Pulmonary artery endothelial cell (primary cell): Measurements from ENCODE around the gene PDZRN4. TPM values are rescaled to one million over a fixed set of nuclear protein-coding genes. Genes with fewer than 3 reads are reported as not detected.
"Not testable (repeated sequence)": the region's sequence is repeated elsewhere in the genome, so short reads cannot be mapped to it uniquely, and the experiment has no call there.

Experiments
- DNase-seq: peaks from one replicate; pipeline ENCODE4 v3.0.0-alpha.2; 2011; ENCODE audit warnings: low read depth, low spot score
- total RNA-seq: library from RNA; depleted of rRNA; stranded (reverse); fragments of >200 nt; gene quantifications from 2 replicates; pipeline ENCODE4 v1.2.3, GENCODE V29; 2014

PDZRN4 gene
- total RNA-seq, 1 donor from 2014 or later, result not detected

DNA sequence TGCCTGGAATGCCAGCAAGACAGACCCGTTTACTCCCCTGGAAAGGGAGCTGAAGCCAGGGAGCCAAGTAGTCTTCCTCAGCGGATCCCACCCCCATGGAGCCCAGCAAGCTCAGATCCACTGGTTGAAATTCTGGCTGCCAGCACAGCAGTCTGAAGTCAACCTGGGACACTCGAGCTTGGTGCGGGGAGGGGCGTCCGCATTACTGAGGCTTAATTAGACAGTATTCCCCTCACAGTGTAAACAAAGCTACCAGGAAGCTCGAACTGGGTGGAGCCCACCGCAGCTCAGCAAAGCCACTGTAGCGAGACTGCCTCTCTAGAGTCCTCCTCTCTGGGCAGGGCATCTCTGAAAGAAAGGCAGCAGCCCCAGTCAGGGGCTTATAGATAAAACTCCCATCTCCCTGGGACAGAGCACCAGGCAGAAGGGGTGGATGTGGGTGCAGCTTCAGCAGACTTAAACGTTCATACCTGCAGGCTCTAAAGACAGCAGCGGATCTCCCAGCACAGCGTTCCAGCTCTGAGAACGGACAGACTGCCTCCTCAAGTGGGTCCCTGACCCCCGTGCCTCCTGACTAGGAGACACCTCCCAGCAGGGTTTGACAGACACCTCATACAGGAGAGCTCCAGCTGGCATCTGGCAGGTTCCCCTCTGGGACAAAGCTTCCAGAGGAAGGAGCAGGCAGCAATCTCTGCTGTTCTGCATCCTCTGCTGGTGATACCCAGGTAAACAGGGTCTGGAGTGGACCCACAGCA, 92.4 kb downstream of the PDZRN4 start:
- DNase-seq, result not testable (repeated sequence)

DNA sequence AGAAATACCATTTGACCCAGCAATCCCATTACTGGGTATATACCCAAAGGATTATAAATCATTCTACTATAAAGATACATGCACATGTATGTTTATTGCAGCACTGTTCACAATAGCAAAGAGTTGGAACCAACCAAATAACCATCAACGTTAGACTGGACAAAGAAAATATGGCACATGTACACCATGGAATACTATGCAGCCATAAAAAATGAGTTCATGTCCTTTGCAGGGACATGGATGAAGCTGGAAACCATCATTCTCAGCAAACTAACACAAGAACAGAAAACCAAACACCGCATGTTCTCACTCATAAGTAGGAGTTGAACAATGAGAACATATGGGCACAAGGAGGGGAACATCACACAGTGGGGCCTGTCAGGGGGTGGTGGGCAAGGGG, 97.3 kb downstream of the PDZRN4 start:
- not testable (repeated sequence) for DNase-seq

DNA sequence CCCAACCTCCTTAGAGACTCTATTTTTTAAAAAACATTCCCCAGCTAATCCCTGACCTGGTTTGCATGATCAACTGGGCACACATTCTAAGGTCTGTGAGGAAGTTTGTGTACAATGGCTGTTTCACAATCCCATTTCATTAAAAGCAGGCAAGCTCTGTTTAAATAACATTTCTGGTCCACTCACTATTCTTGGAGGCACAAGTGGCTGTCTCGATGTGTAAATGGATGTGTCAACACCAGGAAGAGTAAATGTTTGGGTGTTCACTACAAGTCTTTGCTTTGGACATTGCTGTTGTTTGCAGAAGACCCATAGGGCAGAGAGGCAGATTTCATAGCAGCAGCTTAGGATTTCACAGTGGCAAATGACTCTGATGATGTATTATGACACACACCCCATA, 98.3 kb downstream of the PDZRN4 start:
- DNase-seq, result no peak

DNA sequence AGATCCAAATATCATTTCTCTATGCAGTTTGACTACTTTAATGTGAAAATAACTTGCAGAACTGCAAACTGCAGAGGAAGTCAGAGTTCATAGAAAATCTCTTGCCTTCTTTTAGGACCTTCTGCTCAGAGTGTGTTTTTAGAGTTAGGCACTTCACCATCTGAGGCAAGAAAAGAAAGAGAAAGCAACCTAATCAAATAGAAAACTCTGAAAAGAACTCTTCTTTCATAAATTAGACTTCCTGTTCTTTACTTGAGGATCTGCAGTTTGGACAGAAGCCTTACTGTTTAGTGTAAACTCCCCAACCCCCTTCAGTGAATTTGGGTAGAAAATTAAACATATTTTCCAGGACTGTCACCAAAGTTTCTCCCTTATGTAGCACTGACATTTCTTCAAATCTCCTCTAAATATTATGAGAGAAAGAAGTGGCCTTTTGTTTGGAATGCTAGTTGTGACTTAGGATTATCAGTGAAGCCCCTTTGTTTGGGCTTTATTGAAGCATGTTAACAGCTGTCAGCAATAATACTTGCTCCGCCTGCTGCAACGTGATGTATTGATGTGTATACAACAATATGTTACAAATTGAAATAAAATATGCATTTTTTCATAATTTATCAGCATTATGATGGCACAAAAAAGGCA, 99.5 kb downstream of the PDZRN4 start:
- DNase-seq, result no peak

DNA sequence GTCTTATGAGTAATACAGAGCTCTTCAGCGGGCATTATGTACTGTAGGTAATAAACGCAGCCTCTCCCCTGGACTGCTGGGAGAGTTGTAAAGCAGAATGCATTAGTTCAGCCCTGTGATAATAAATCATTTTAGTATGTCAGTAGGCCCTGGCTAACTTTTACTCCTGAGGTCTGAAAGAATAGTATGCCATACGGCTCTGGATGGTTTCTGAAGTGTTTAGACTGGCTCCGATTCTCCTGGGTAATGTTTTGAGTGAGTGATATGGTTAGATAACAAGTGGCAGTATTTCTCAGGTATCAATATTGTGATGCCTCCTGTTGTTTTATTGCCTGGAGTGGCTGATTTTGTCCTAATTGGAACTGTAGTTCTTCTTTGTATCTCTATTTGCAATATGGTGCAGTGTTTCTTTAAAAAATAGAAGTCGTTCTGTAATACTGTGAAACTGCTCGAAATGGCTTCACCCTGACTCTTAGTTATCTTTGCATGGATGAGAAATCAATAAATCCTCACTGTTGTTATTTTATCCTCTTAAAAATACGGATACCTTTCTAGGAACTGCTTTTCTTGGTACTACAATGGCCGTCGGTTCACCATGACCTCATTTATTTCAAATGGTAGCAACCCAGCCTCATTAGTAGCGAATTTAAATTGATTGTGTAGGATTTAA, 100.2 kb downstream of the PDZRN4 start:
- no peak for DNase-seq

DNA sequence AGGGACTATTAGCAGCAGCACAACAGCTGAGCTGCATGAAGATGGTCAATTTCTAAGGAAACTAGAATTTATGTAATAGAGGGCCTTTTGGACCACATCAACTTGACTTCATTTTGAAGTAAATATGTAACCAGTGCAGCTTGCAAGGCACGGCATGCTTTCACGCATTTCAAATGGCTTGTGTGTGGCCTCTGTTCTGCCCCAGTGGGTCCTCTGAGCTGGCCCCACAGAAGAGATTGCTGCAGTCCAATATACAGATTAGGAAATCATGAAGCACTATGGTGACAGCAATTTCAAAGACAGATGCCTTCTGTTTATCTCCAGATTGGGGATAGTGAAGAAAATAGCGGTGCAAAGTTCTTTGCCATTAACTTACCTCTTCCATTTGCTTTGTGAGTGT, 101.4 kb downstream of the PDZRN4 start:
- DNase-seq, result no peak

DNA sequence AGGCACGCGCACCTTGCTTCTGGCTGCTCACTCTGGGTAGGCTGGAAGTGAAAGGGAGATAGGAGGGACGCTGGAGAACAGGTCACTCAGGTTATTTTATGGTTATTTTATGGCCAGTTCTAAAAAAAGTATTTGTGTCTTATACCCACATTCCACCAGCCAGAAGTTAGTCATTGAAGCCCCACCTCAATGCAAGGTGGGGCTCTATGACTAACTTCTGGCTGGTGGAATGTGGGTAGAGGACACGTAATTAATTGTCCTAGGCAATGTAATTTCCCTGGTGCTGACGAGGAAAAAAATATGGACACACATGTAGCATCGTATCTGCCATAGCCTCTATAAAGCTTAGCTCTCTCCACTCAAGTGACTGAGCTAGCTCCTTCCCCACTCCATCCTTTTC, 104.9 kb downstream of the PDZRN4 start:
- no peak for DNase-seq

DNA sequence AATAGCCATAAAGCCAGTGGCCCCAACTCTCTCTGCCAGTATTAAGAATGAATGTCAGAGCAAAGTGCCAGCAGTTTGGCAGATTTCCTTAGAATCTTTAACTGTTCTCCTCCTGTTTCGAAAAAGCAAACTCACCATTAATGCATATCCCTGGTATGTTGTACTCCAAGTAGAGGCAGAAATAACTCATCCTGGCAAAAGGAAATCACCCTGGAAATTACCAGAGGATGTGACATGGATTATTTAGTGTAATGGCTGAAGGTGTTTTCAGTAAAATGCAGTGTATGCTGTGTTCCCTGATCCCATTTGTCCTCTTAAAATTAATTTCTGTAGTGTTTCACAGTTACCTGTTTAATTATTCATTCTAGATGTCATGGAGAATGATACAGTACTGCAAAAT, 105.3 kb downstream of the PDZRN4 start:
- DNase-seq, result no peak

DNA sequence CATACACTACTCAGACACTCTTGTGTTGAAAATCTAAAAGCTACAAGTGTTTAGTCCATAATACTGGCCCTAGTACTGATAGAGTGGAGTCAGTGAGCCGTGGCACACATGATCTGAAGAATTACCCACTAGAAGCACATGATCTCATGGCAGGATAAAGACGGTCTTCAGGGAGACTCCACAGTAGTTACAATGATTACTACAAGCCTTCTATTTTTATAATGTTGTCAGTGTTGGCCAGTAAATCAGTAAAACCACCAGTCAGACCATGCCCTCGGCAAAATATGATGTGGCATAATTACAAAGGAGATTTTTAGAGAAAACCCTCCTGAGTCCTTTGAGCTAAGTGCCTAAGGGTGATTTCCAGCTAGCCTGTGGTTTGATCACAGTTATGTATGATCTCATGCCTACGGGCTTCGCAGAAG, 114.9 kb downstream of the PDZRN4 start:
- DNase-seq, result no peak

DNA sequence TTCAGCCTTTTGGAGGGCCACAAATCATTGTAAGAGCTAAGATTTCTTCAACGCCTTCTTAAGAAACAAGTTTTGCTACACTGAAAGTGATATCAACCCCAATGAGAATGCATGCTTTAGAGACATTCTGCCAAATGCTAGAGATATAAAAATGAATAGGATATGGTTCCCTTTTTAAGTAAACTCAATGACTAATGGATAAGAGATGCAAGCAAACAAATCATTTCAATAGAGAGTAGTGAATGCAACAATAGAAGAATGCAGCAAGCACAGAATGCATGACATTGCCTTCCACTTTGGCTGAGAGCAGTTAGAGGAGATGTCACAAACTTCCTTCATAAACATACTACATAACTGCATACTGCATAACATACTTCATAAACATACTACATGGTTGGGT, 116.4 kb downstream of the PDZRN4 start:
- DNase-seq, result no peak

DNA sequence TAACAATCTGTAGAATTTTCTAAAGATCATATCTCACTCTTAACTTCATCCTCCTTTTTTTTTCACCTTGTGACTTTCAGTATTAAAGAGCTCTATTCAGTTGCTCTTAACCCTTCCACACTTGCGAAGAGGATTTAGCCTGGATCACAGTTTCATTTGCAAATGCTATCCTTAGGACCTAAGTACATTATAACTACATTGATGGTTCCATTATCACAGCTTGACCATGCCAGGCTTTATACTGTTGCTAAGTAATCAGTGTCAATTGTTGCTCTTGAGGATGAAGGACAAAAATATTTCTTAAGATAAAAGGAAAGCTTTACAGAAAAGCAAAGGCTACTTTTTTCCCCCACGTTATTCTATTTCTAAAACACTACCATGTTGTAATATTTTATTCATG, 122.2 kb downstream of the PDZRN4 start:
- no peak for DNase-seq

DNA sequence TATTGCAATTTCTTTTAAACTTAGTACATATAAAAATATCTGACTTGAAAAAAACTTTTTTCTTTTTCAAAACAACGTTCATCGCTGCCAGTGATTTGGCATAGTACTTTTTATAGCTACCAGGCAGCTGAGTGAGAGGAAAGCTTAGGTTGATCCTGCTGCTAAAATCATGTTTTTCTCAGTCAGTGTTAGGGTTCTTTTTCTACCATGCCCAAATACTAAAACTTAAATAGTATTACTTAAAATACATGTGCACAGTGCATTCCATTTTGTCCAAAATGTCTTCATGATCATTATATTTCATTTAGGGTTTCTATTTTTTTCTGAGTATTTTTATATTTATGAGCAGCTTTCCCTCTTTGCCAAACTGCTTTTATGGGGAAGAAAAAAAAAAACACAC, 123.8 kb downstream of the PDZRN4 start:
- no peak for DNase-seq

DNA sequence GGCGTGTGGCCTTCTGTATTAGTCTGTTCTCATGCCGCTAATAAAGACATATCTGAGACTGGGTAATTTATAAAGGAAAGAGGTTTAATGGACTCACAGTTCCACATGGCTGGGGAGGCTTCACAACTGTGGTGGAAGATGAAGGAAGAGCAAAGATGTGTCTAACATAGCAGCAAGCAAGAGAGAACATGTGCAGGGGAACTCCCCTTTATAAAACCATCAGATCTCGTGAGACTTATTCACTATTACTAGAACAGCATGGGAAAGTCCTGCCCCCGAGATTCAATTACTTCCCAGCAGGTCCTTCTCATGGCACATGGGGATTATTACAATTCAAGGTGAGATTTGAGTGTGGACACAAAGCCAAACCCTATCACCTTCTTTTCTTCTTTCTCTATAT, 124.3 kb downstream of the PDZRN4 start:
- not testable (repeated sequence) for DNase-seq

DNA sequence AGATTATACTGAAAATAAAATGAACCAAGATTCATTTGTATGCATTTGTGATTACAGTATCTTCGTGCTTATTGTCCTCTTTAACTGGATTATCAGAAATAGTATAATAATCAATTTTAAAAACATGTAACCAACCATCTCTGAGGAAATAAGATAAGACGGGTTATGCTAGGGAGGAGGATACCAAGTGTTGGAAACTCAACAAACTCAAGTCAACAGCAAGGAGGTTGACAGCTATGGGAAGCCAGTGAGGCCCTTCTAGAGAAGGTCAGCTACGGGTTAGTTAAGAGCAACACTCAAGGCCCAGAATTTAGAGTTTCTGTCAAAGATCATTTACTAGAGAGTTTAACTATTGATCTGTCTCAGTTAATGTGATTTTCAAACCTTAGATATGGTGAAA, 137.2 kb downstream of the PDZRN4 start:
- no peak for DNase-seq

DNA sequence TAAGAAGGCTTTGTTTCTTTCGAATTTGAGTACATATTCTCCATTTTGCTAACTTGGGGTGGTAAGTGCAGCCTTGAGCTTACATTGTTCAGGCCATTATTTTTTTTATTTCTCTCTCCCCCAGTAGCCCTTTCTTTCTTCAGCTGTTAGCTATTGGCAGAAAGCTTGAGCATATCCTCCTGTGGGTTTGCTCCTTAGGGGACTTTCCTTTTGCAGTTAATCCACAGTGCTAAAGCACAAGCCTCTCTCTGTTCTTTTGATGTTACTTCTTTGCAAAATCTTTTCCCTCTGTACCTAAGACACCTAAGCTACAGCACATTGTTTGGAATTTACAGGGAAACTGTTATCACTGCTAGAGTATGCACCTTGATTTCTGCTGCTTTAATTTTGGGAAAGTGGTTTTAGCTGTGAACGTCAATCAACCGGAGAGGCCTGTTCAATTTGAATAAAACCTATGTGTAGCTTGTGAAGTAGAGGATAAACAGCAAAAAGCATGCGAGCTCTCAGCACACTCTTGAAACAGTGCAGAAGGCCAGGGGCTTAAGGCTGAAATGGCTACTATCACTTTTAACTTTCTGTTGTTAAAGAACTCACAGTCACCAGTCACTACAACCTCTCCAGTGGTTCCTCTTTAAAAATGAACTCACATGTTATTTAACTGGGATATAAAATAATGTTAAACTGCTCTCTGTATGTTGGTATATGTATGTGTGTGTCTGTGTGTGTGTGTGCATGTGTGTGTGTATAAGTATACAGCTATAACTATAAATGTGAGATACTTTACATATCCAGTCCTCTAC, 139.2 kb downstream of the PDZRN4 start:
- no peak for DNase-seq

DNA sequence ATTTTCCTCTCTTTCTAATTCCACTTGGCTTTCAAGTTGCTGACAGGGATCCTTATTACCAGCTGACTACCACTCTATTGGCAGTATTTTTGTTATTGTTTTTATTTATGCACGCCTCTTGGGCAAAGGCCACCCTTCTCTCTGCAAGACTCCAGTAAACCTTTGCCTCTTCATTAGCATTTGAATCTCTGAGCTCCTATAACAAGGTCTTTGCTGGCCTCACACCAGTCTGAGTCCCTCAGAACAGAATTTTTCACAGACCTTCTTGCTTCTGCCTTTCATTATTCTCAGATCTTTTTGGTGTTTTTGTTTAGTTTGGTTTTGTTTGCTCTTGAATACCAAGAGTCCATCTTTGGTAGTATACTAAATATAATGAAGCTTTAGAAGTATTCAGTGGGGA, 145.9 kb downstream of the PDZRN4 start:
- no peak for DNase-seq

DNA sequence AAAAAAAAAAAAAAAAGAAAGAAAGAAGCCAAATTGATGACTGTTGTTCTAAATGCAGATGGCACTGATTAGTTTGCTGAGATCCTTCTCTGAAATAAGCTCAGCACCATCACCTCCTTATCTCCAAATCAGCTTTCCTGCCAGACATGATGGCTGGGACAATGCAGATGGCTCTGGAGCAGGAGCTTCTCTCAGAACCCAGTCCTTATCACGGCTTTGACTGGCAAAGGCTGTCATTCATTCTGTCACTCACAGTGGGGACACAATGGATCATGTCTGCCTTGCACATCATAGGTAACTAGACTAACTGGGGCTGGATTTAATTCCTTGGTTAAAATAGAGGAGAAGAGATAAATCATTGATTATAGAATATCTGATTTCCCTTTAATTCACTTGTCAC, 146.3 kb downstream of the PDZRN4 start:
- DNase-seq, result no peak

DNA sequence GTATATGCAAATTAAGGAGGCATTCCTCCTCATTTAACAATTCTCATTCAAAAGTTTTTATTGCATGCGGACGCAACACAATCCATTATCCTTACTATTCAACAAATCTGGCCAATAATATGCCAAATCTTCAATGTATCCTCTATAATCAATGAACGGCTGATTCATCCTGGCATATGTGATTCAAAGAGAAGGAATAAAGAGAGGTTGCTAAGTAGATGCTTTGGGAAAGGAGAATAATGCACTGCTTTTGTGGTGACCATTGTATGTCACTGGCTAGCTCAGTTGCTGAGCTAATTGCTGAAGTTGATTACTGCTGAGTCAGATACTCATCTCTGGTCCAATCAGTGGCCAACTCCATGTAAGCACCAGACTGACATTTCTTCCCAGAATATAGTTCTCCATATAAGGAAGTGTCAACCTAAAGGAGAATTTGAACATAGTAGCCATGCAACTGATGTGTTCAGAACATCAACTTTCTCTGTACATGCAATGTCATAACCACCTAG, 148.0 kb downstream of the PDZRN4 start:
- DNase-seq, result no peak

DNA sequence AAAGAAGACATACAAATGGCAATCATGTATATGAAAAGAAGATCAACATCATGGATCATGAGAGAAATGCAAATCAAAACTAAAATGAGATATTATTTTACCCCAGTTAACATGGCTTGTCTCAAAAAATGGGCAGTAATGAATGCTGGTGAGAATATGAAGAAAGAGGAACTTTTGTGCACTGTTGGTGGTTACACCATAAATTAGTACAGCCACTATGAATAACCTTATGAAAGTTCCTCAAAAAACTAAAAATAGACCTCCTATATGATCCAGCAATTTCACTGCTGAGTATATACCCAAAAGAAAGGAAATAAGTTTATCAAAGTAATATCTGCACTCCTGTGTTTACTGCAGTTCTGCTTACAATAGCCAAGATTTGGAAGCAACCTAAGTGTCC, 151.7 kb downstream of the PDZRN4 start:
- no peak for DNase-seq

DNA sequence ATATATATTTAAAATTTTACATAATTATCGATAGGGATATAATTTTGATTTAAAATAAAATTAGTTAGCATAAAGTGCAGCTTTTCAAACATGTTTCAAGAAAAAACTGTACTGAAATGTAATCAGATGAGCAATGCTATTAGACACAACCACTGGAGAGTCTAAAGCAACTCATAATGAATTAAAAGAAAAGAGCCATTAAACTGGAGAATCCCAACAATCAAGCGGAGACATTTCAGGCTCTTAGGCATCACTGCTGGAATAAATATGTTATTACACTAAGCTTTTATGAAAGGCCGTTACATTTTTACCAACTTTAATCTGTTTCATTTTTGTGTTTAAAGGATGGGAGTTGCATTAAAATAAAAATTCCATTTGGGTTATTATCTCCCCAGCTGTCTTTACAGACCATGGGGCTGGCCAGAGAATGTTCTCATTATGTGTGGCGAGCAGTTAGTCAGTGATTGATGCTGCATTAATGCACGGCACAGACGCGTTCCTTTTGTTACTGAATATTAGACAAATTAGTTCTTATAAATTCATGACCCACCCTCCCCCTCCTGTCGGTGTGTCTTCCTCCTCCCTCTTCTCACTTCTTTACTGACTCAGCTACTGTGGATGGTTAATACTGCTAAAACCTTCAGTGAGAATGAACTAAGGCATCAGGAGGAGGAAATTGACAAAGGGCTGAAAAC, 156.8 kb downstream of the PDZRN4 start:
- DNase-seq, result no peak

DNA sequence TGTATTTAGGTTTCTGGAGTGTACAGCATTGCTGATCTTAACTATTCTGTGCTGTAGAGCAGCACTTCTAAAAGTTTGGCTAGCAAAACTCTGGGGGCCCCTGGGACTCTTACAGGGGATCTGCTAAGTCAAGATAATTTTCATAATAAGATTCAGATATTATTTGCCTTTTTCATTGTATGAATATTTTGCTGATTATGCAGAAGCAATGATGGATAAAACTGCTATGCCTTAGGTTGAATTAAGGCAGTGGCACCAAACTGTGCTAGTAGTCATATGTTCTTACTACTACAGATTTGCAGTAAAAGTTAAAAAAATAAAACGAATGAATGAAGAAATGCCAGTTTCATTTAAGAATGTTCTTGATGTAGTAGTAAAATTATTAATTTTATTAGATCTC, 160.1 kb downstream of the PDZRN4 start:
- DNase-seq, result no peak
